HG03354 (cell line): ENCODE measurements around the gene DEFB112.

Experiments used
- ATAC-seq: cut with Tn5 transposase; IDR thresholded peaks from one replicate; pipeline ENCODE4 v1.9.1; 2021; ENCODE audit warnings: mild to moderate bottlenecking; ENCODE audit not compliant: unreplicated experiment, poor library complexity, severe bottlenecking

DEFB112 gene, protein sequence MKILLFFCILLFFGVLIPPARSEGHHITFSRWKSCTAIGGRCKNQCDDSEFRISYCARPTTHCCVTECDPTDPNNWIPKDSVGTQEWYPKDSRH

GRCh38 chr6:50049829-50050228 is at the start of gene DEFB112:
Gene DEFB112 (minus strand): TSS chr6:50049929. CDS start chr6:50049869, 60 bp downstream.
- ATAC-seq, result no peak

- ATAC-seq, result no peak
These were observed 48.9 kb upstream of the DEFB112 start for GRCh38 chr6:50098641-50098993.

GRCh38 chr6:50097966-50098640 is 48.4 kb upstream of the DEFB112 start:
- ATAC-seq, result no peak

DNA sequence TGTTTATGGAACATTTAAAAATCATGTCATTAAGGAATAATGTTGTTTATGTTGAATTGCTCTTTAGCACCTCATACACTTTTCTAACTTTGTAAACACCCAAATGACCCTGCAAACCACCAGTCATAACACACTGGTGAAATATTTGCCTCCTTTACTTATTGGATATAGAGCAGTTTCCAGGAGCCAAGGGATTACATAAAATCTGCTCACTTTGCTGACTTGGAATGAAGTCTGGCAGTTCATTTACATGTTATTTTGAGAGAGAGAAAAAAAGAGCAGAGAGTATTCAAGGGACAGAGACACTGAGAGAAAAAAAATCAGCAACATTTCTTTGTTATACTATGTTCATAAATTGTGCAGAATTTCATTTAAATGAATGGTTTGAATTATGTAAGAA is 46.6 kb upstream of the DEFB112 start:
- no peak for ATAC-seq

GRCh38 chr6:50093938-50094272 is 44.2 kb upstream of the DEFB112 start:
- ATAC-seq, result no peak

- ATAC-seq, result no peak
These were observed 43.6 kb upstream of the DEFB112 start for GRCh38 chr6:50093116-50093937.

DNA sequence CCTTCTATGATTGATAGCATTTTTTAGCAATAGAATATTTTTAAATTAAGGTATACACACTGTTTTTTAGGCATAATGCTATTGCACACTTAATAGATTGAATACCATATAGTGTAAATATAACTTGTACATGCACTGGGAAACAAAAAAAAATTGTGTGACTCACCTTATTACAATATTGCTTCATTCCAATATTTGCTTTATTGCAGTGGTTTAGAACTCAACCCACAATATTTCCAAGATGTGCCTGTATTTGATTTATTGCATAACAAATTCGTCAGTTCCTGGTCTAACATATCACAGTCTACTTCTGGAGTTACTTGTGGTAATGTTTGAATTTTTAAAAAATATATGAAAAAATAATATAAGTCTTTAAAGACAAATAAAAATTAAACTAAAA is 41.9 kb upstream of the DEFB112 start:
- ATAC-seq, result no peak

- ATAC-seq, result no peak
These were observed 40.2 kb upstream of the DEFB112 start for GRCh38 chr6:50089911-50090310.

DNA sequence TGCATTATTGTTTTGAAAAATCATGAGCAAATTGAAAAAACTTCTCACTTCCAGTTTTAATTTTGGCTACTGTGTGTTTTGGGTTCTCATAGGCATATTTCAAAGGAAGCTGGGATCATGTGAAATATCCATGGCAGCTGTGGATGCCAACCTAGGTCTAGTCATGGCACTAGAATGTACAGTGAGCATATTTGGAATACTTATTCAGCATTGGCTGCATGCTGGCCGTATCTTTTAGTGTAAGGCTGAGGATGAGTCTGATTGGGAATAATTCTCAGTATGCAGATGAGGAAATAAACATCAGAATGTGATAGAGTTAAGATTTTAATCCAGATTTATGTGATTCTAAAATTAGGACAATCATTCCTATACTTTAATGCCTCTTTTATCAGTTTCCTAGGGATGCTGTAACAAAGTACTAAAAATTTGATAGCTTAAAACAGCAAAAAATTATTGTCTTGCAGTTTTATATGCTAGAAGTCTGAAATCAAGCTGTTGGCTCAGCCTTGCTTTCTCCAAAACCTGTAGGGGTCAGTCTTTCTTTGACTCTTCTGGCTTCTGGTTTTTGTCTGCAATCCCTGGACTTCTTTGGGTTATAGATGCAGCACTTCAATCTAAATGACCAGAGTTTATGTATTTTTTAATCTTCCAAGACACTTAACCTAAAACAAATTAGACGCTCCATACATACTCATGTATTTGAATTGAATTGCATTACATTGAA is 37.7 kb upstream of the DEFB112 start:
- ATAC-seq, result no peak

DNA sequence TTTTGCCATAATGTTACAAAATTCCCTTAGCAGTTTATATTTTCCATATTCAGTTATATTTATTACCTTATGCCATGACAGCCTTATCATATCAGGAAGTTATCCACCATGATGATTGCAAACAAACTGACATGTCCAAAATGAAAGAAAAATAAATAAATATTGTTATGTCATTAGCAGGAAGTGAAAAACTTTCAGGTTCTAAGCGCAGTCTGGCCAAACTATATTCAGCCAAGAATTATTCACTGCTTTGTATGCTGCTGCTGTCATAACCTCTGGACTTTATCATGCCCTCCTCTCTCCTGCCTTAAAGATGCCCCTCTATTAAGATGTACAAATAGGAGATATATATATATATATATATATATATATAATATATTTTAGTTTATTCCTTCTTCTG is 27.7 kb upstream of the DEFB112 start:
- no peak for ATAC-seq

GRCh38 chr6:50076431-50076830 is 26.7 kb upstream of the DEFB112 start:
- ATAC-seq, result no peak

- ATAC-seq, result no peak
These were observed 22.2 kb upstream of the DEFB112 start for GRCh38 chr6:50071921-50072320.

GRCh38 chr6:50070101-50070500 is 20.4 kb upstream of the DEFB112 start:
- ATAC-seq, result no peak

- ATAC-seq, result peak; percentile 76
These were observed 12.3 kb upstream of the DEFB112 start for GRCh38 chr6:50062051-50062450.

DNA sequence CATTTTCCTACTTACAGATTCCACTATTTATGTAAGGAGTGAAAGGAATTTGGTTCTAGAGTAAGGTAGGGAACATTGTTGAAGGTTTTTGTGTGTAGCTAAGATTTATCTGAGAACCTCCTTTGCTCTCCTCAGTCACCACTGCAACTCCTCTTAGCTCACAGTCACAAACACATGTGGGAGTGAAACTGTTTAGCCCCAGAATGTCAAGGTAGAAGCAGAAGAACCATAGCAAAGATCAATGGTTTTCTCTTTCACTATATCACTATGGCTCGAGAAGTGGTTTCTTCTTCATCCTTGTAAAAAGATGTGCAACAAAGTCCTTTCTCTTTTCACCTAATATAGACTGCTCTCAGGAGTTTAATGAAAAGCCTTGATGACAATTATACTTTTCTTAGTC is 6.5 kb upstream of the DEFB112 start:
- peak; percentile 53 for ATAC-seq

GRCh38 chr6:50047026-50047425 is 2.7 kb downstream of the DEFB112 start:
- ATAC-seq, result no peak

DNA sequence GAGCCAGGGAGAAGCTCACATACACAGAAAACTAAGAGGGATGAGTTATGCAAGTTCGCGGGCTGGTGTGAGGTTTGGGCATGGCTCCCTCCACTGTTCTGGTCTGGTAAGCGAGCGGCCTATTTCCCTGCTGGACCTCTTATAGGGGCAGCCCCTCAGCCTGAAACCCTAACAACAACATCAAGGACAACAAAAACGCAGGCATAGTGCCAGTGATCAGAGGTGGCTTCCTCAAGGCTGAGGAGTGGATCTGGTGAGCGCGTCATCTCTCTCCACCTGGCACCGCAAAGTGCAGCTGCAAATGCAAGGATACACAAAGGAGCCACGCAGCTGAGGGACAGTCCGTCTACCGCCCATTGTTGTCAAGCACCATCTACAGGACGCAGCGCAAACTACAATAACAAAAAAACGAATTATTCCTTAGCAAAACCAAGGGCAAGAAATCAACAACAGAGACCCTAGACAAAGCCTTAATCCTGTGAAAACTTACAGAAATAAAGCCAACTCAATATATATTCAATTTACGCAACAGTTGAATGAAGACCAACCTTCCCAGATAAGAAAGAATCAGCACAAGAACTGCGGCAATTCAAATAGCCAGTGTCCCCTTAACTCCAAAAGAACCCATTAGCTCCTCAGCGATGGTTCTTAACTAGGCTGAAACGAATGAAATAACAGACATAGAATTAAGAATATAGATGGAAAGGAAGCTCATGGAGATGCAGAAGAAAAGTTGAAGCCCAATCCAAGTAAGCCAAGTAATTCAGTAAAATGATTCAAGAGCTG is 18.8 kb downstream of the DEFB112 start:
- ATAC-seq, result peak; percentile 83

GRCh38 chr6:50030350-50030749 is 19.4 kb downstream of the DEFB112 start:
- ATAC-seq, result no peak

GRCh38 chr6:50025258-50025657 is 24.5 kb downstream of the DEFB112 start:
- no peak for ATAC-seq

DNA sequence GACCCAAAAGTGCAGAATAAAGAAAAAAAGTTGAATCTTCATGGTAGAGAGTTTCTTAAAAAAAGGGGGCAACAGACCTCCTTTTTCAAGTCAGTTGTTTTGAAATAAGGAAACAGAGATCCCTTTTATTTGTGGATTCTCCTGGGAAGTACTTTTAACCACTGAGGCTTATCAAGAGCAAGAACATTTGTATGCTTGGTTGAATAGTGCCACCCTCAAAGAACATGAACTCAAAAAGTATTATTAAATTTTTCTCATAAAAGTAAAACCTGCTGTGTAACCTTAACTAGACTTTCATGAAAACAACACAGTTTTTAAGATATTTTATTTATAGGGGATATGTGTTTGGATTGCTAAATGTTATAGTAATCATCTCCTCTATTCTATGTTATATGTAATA is 27.8 kb downstream of the DEFB112 start, which contains the start of gene DEFB110:
TSS of gene DEFB110 (minus strand) at position 101 of the 400 bp plus-strand sequence. CDS start at position 42, 59 bp downstream.
- ATAC-seq, result no peak
